GM06990 (cell line): ENCODE data around the gene ADAMTSL5.

Source experiments
- DNase-seq: peaks from one replicate; pipeline ENCODE4 v3.0.0-alpha.2; 2011; ENCODE audit not compliant: insufficient read length; ENCODE audit errors: extremely low read depth
- H3K27me3 ChIP-seq: replicated peaks from 2 replicates; pipeline ENCODE4 v1.6.0; 2011; ENCODE audit warnings: low read length; ENCODE audit not compliant: control insufficient read depth, insufficient read depth
- H3K36me3 ChIP-seq: 2 replicates; pipeline ENCODE4 v1.5.1; 2011; ENCODE audit warnings: low read length; ENCODE audit not compliant: control insufficient read depth, insufficient read depth
- H3K4me3 ChIP-seq: replicated peaks from 2 replicates; pipeline ENCODE4 v1.5.1; 2011; ENCODE audit warnings: low read depth, mild to moderate bottlenecking, control low read depth, low read length
- TF ChIP-seq, protein P1 (sequence below): IDR thresholded peaks from 2 replicates; pipeline ENCODE4 v1.5.1; 2011; ENCODE audit warnings: low read length, control low read depth, mild to moderate bottlenecking, inconsistent platforms; ENCODE audit not compliant: insufficient read depth, poor library complexity, severe bottlenecking

The ADAMTSL5 gene

DNA sequence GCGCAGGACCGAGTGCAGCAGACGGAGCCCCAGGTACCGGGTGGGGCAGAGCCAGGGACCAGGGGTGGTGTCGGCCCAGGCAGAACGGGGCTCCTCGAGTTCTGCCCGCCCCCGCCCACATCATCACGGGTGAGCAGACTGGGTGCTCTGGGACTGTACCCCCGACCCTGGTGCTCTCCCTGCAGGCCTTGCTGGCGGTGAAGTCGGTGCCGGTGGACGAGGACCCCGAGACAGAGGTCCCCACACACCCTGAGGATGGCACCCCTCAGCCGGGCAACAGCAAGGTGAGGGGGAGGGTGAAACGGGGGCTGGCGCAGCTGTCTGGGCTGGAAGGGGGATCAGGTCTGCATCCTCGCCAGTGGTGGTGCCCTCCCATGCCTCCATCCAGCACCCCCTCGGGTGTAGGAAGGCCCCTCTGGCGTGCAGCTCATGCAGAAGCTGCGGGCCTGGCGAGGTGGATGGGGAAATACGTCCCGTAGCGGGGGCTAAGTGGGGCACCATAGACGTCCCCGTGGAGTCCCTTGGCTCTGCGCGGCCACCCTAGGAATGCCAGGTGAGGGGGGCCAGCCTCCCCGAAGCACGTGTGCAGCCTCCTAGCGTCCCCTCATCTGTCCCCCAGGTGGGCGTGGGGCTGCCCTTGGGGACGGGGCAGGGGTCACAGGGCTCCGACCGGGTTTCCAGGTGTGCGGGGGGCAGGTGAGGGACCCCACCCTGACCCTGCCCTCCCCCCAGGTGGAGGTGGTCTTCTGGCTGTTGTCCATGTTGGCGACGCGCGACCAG is 56.5 kb downstream of the ADAMTSL5 start:
- DNase-seq, result no peak
- H3K36me3 ChIP-seq, result no peaks in the 10 kb centered on the region
- H3K27me3 ChIP-seq, result no peaks in the 10 kb centered on the region; the same call in 1 of the 2 replicates
- TF ChIP-seq, protein P1, sequence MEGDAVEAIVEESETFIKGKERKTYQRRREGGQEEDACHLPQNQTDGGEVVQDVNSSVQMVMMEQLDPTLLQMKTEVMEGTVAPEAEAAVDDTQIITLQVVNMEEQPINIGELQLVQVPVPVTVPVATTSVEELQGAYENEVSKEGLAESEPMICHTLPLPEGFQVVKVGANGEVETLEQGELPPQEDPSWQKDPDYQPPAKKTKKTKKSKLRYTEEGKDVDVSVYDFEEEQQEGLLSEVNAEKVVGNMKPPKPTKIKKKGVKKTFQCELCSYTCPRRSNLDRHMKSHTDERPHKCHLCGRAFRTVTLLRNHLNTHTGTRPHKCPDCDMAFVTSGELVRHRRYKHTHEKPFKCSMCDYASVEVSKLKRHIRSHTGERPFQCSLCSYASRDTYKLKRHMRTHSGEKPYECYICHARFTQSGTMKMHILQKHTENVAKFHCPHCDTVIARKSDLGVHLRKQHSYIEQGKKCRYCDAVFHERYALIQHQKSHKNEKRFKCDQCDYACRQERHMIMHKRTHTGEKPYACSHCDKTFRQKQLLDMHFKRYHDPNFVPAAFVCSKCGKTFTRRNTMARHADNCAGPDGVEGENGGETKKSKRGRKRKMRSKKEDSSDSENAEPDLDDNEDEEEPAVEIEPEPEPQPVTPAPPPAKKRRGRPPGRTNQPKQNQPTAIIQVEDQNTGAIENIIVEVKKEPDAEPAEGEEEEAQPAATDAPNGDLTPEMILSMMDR, result no peak
- H3K4me3 ChIP-seq, result no peak overlapping the region

DNA sequence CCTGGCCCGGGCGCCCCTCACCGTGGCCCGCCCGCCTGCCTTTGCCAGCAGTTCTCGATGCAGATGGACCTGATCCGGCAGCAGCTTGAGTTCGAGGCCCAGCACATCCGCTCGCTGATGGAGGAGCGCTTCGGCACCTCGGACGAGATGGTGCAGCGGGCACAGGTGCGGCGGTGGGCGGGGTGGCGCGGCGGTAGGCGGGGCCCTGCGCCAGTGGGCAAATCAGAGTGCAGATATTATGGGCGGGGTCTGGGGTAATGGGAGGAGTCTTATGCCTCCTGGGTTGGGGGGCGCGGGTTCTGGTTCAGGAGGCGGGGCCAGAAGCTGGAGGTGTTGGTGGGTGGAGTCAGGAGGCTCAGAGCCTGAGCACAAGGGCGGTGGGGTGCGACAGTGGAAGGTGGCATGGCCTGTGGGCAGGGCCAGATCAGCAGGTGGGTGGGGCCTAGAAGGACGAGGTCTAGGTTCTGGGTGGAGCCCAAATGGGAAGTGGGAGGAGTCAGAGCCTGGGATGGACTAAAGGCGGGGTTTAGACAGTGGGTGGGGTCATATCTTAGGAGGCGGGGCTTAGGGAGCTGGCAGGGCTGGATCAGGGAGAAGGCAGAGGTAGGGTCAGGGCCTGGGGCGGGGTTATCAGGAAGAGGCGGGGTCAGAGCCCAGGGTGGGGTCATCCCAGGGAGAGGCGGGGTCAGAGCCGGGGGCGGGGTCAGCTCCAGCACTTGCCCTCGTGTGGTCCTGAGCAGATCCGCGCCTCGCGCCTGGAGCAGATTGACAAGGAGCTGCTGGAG is 57.3 kb downstream of the ADAMTSL5 start:
- Histone ChIP-seq H3K36me3 (no peaks in the 10 kb centered on the region), H3K27me3 (peaks cover 3% of the 10 kb centered on the region; the same call in 1 of the 2 replicates), H3K4me3 (no peak overlapping the region)
- DNase-seq, result peak; percentile 79
- TF ChIP-seq, protein P1, result no peak
